ENCODE data around the gene LGALS7B.
"Not testable (repeated sequence)": the region's sequence is repeated elsewhere in the genome, so short reads cannot be mapped to it uniquely, and the experiment has no call there.

Gene LGALS7B

DNA sequence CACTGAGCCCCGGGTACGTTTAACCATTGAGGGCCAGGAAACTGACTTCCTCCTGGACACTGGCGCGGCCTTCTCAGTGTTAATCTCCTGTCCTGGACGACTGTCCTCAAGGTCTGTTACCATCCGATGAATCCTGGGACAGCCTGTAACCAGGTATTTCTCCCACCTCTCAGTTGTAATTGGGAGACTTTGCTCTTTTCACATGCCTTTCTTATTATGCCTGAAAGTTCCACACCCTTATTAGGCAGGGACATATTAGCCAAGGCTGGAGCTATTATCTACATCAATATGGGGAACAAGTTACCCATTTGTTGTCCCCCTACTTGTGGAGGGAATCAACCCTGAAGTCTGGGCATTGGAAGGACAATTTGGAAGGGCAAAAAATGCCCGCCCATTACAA lies 36.9 kb downstream of the LGALS7B start:
- DNase-seq (ENCODE audit: low spot score), result not testable (repeated sequence)

GRCh38 chr19:38826856-38827551 lies 38.0 kb downstream of the LGALS7B start:
- DNase-seq (ENCODE audit: low spot score), result no peak

- not testable (repeated sequence) for DNase-seq (ENCODE audit: low spot score)
Measured at GRCh38 chr19:38829203-38829602, 40.2 kb downstream of the LGALS7B start.

DNA sequence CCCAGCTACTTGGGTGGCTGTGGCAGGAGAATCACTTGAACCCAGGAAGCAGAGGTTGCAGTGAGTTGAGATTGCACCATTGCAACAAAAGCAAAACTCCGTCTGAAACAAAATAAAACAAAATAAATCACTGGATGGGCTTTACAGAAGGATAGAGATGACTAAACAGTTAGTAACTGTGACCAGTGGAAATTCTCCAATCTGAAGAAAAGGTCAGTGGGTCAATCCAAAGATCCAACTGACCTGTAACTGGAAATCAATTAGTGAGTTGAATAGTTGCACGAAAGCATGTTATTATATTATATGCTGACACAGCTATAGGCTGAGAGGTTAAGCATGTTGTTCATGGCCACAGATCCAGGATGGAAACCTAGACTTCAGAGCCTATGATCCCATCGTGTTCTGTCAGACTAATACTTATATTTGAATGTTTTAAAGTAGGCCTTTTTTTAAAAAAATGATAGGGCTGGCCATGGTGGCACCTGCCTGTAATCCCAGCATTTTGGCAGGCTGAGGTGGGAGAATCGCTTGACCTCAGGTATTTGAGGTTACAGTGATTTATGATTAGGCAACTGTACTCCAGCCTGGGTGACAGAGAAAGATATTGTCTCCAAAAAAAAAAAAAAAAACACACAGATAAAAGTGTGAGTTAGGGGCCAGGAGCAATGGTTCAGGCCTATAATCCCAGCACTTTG lies 41.2 kb downstream of the LGALS7B start:
- DNase-seq (ENCODE audit: low spot score), result no peak

DNA sequence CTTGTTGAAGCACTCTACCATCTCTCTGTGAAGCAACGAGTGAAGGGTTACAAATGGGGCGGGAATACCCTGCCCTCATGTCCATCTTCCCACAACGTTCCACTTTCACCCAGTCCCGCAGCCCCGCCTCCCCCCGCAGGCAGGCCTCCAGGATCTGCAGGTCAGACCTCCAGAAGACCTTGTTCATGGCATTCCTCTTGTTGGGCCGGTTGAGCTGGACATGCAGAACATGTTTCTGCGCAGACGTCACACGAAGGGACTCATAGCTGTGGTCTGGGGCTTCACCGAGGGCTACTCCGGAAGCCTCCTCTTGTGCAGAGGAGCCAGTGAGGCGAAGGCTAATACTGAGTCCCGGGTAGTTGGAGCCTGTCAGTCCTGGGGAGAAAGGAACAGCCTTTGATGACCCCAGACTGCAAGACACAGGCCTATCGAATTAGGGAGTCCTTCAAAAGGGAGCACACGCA lies 42.2 kb downstream of the LGALS7B start:
- DNase-seq (ENCODE audit: low spot score), result peak; percentile 93

DNA sequence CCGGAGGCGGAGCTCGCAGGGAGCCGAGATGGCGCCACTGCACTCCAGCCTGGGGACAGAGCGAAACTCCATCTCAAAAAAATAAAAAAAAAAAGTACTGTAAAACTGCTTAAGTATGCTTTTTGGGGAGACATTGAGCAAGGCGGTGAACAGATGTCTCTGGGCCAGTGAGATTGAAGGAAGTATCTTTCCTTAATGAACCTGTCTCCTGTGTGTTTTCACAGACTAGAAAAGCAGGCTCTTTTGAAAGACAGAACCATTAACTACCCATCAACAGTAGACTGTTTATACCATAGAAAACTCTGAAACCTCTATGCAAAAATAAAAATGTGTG lies 44.1 kb downstream of the LGALS7B start:
- no peak for DNase-seq (ENCODE audit: low spot score)

DNA sequence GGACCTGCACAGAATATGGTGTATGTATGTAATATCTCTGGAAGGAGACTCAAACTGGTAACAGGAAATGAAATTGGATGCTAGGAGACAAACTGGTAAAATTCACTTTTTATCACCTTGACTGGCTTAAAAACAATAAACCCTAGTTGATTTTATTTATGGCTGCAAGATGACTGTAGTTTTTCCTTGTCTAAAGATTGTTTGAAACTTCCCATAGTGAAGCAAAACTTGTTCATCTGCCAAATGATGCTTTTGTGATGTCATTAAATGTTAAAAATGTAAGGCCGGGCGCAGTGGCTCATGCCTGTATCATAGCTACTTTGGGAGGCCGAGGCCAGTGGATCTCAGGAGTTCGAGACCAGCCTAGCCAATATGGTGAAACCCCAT lies 45.1 kb downstream of the LGALS7B start:
- no peak for DNase-seq (ENCODE audit: low spot score)

DNA sequence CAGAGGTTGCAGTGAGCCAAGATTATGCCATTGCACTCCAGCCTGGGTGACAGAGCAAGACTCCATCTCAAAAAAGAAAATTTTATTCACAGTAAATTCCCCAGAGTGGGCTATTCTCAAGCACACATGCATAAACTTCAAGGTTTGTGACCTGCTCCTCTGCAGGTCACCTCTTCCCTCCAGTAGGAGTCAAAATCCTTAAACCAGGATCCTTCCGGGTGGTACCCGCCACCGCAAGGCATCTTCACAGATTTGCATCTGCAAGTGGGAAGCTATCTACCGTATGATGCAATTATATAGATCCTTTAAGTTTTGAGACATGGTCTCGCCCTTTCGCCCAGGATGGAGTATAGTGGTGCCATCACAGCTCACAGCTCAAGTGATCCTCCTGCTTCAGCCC lies 45.6 kb downstream of the LGALS7B start:
- DNase-seq (ENCODE audit: low spot score), result no peak

DNA sequence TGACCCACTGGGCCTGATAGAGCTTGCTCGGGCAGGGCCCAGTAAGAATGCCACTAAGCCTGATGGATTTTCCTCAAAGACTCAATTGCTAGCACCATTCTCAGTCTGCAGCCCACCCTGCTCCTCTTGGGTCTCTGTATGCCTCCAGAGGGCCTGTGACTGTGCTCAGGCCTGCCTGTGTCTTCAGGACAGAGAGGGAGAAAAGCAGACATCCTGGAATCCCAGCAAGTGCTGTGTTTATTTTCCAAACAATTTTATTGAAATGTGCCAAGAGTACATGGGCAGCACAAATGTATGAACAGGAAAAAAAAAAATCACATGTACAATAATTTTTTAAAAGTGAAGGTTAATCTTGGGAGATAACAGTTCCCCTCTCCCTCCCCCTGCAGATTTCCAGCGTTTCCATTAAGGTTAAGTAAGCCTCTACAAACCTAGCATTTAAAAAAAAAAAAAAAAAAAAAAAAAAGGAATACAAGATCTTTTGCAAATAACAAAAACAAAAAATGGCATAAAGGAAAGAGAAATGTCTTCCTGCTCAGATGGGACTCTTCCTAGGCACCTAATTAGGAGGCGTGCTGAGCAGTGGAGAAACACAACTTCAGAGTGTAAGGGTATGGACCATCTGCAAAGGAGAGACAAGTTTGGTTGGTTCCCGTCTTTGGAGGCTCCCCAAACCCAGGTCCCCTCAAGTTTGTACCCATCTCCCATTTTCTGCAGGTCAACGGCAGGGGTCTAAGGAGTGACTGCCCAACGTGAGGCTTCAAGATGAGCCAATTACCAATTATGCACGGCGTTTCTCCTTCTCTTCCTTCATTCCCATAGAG lies 47.4 kb downstream of the LGALS7B start:
- no peak for DNase-seq (ENCODE audit: low spot score)

DNA sequence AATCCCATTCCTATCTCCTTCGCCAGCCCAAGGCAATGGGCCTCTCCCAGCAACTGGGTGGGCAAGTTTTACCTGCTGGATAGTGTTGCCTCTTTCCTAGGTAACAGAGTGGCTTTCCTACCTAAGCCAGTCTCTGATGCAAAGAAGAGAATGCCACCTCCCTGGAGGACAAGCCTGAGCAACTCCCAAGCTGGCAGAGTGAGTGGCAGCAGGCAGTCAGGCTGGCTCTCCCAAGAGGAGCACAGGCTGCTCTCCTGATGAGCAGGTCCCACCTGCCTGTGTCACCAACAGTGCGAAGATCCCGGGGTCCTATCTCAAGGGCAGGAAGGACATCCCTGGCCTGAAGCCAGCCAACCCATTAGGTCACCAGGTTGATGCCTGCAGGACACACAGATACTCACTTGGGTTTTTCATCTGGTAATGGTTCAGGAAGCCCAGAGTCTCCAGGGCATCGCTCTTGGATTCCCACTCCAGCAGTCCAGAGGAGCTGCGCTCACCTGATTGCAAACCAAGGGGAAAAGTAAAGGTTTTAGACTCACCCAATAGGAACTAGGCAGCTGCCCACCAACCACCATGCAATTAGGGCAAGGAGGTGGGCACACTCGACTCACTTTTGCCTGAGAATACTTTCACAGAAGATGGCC lies 48.1 kb downstream of the LGALS7B start:
- DNase-seq (ENCODE audit: low spot score), result no peak

- no peak for DNase-seq (ENCODE audit: low spot score)
Measured at GRCh38 chr19:38837656-38838121, 48.7 kb downstream of the LGALS7B start.

DNA sequence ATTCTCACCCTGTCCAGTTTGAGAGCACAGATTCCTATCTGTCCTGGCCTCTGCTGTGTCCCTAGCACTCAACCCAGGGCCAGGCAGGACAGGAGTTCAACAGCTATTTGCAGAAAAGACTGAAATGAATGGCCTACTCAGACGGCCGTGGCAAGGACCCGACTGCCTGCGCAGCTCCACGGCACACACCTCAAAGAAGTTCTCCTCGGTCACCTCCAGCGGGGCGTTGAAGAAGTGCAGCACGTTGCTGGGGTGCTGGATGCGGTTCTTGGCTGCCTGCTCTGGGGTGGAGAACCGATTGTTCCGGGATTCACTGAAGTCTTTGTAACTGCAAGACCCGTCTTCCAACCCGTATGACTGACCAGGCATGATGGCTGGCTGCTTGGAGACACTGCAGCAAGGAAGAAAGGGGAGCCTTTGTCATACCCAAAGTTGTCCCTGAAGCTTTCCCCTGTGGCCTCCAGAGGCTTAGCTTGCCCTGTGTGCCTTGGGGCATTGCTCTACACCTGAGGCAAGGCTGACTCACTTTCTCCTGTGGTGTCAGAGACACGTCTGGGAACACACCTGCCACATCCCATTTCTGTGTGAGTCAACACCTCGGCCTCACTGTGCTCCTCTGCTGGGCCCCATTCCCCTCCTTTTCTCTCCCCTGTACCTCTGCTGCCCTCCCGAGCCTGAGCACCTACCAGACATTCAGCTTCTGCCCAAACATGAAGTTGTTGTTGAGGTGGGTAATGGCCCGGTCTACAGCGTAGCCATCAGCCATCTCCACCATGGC lies 49.4 kb downstream of the LGALS7B start:
- DNase-seq (ENCODE audit: low spot score), result no peak

- DNase-seq (ENCODE audit: low spot score), result no peak
Measured at GRCh38 chr19:38838986-38839761, 50.2 kb downstream of the LGALS7B start.

- no peak for DNase-seq (ENCODE audit: low spot score)
Measured at GRCh38 chr19:38839816-38840582, 51.0 kb downstream of the LGALS7B start.

GRCh38 chr19:38840583-38840968 lies 51.6 kb downstream of the LGALS7B start:
- no peak for DNase-seq (ENCODE audit: low spot score)
